ENCODE results near the gene DECR2. TPM values are rescaled to one million over a fixed set of nuclear protein-coding genes. Genes with fewer than 3 reads are reported as not detected.
A peak's percentile ranks its signal among the peaks of the same experiment; 100 is the strongest.

The DECR2 gene
- total RNA-seq, 2 donors from 2014 or later, result 31.8 to 43.5 TPM

DNA sequence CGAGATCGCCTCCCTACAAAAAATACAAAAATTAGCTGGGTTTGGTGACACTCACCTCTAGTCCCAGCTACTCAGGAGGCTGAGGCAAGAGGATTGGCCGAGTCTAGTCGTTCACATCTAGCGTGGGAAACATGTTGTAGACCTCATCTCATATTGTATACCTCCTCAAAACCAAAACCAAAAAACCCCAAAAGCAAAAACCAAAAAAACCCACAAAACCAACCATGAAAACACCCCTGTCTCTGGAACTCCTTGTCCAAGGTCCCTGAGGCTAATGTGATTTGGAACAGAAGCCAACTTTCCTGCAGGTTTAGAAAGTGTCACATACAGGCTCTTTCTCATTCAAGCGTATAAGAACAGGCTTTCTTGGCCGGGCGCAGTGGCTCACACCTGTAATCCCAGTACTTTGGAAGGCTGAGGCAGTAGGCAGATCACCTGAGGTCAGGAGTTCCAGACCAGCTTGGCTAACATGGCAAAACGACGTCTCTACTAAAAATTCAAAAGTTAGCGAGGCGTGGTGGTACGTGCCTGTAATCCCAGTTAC is 52.8 kb downstream of the DECR2 start:
- no peaks in the 10 kb centered on the region for H3K36me3 ChIP-seq (ENCODE audit: control insufficient read depth, insufficient read depth, low read length)
- no peaks in the 10 kb centered on the region for H3K27me3 ChIP-seq (ENCODE audit: control insufficient read depth, insufficient read depth, low read length, poor library complexity, severe bottlenecking)
- H3K9me3 ChIP-seq (ENCODE audit: control insufficient read depth, low read length), result no peaks in the 10 kb centered on the region
- H3K4me3 ChIP-seq (ENCODE audit: low read length), result no peak overlapping the region
- Mint-ChIP-seq H3K36me3 (ENCODE audit: low read depth) (peaks cover 4% of the 10 kb centered on the region), H3K4me1 (peaks cover 15% of the 10 kb centered on the region), H3K27me3 (ENCODE audit: insufficient read depth) (no peaks in the 10 kb centered on the region), H3K9me3 (no peaks in the 10 kb centered on the region), H3K27ac (peak overlapping the region; percentile 44), H3K4me3 (no peak overlapping the region)
- H3K27ac ChIP-seq (ENCODE audit: low read depth, low read length), result no peak overlapping the region
- 95 to 97% methylated on average over 11 to 13 of the region's 13 CpGs for WGBS, 2 experiments (ENCODE audit: insufficient coverage in 1 of 2, insufficient read length in 1 of 2)
- H3K9ac ChIP-seq (ENCODE audit: extremely low read depth, low read length, poor library complexity, severe bottlenecking), result no peak overlapping the region
- TF ChIP-seq, protein P1, sequence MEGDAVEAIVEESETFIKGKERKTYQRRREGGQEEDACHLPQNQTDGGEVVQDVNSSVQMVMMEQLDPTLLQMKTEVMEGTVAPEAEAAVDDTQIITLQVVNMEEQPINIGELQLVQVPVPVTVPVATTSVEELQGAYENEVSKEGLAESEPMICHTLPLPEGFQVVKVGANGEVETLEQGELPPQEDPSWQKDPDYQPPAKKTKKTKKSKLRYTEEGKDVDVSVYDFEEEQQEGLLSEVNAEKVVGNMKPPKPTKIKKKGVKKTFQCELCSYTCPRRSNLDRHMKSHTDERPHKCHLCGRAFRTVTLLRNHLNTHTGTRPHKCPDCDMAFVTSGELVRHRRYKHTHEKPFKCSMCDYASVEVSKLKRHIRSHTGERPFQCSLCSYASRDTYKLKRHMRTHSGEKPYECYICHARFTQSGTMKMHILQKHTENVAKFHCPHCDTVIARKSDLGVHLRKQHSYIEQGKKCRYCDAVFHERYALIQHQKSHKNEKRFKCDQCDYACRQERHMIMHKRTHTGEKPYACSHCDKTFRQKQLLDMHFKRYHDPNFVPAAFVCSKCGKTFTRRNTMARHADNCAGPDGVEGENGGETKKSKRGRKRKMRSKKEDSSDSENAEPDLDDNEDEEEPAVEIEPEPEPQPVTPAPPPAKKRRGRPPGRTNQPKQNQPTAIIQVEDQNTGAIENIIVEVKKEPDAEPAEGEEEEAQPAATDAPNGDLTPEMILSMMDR (conservative IDR thresholded peaks at IDR 0.05), result no peak
- no peak for DNase-seq
- peaks cover 5% of the 10 kb centered on the region for H3K4me1 ChIP-seq (ENCODE audit: control insufficient read depth, insufficient read depth, low read length)

DNA sequence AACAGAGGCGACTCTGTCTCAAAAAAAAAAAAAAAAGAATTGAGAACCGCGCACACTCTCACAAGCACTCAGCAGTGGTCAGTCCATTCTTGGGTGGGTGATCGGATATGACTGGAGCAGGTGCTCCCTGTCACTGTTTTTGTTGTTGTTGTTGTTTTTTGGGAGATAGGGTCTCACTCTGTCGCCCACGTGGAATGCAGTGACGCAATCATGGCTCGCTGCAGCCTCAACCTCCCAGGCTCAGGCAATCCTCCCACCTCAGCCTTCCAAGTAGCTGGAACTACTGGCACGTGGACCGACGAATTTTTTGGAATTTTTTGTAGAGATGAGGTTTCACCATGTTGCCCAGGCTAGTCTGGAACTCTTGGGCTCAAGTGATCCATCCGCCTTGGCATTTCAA is 53.8 kb downstream of the DECR2 start:
- Histone ChIP-seq H3K4me3 (ENCODE audit: low read length) (no peak overlapping the region), H3K27me3 (ENCODE audit: control insufficient read depth, insufficient read depth, low read length, poor library complexity, severe bottlenecking) (no peaks in the 10 kb centered on the region), H3K9me3 (ENCODE audit: control insufficient read depth, low read length) (no peaks in the 10 kb centered on the region), H3K36me3 (ENCODE audit: control insufficient read depth, insufficient read depth, low read length) (no peaks in the 10 kb centered on the region), H3K9ac (ENCODE audit: extremely low read depth, low read length, poor library complexity, severe bottlenecking) (no peak overlapping the region), H3K27ac (ENCODE audit: low read depth, low read length) (no peak overlapping the region), H3K4me1 (ENCODE audit: control insufficient read depth, insufficient read depth, low read length) (peaks cover 5% of the 10 kb centered on the region)
- H3K4me1 Mint-ChIP-seq, result peaks cover 16% of the 10 kb centered on the region
- no peaks in the 10 kb centered on the region for H3K9me3 Mint-ChIP-seq
- DNase-seq, result no peak
- peak overlapping the region; percentile 39 for H3K27ac Mint-ChIP-seq
- TF ChIP-seq, protein P1 (conservative IDR thresholded peaks at IDR 0.05), result no peak
- H3K4me3 Mint-ChIP-seq, result no peak overlapping the region
- peaks cover 4% of the 10 kb centered on the region for H3K36me3 Mint-ChIP-seq (ENCODE audit: low read depth)
- H3K27me3 Mint-ChIP-seq (ENCODE audit: insufficient read depth), result no peaks in the 10 kb centered on the region
- WGBS, 2 experiments (ENCODE audit: insufficient coverage in 1 of 2, insufficient read length in 1 of 2), result 88 to 97% methylated on average over 9 to 12 of the region's 12 CpGs

DNA sequence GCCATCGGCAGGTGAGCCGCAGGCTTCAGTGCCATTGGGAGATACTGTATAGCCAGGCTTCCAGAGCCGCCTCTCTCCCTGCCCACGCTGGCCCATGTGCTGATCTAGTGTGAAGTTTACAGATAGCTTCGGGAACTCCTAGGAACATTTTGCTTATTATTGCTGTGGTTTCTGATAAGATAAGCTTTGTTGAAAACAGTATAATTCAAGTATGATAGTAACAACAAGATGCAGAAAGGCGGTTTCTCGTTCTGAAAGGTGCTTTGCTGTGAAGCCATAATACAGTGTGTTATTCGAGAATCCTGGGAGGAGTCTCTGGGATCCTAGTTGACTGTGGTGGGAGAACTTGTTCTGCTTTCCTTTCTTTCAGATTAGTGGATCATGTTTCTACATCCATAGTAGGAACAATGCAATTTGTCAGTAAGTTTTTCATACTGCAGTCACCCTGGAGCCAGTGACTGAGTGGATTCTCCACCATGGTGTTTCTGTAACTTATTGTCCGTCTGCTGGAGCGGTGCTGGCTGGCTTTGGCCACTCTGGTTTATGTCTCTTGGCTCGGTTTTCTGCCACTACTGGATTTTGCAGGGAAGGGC is 55.3 kb downstream of the DECR2 start:
- H3K27ac ChIP-seq (ENCODE audit: low read depth, low read length), result no peak overlapping the region
- no peaks in the 10 kb centered on the region for H3K9me3 ChIP-seq (ENCODE audit: control insufficient read depth, low read length)
- Mint-ChIP-seq H3K27ac (peak overlapping the region; percentile 33), H3K4me3 (no peak overlapping the region), H3K27me3 (ENCODE audit: insufficient read depth) (no peaks in the 10 kb centered on the region), H3K9me3 (no peaks in the 10 kb centered on the region), H3K36me3 (ENCODE audit: low read depth) (peaks cover 14% of the 10 kb centered on the region), H3K4me1 (peaks cover 19% of the 10 kb centered on the region)
- TF ChIP-seq, protein P1 (conservative IDR thresholded peaks at IDR 0.05), result no peak
- H3K4me3 ChIP-seq (ENCODE audit: low read length), result no peak overlapping the region
- H3K36me3 ChIP-seq (ENCODE audit: control insufficient read depth, insufficient read depth, low read length), result peaks cover 11% of the 10 kb centered on the region
- H3K27me3 ChIP-seq (ENCODE audit: control insufficient read depth, insufficient read depth, low read length, poor library complexity, severe bottlenecking), result no peaks in the 10 kb centered on the region
- no peak overlapping the region for H3K9ac ChIP-seq (ENCODE audit: extremely low read depth, low read length, poor library complexity, severe bottlenecking)
- 86 to 90% methylated on average over 9 to 11 of the region's 11 CpGs for WGBS, 2 experiments (ENCODE audit: insufficient coverage in 1 of 2, insufficient read length in 1 of 2)
- peaks cover 5% of the 10 kb centered on the region for H3K4me1 ChIP-seq (ENCODE audit: control insufficient read depth, insufficient read depth, low read length)
- no peak for DNase-seq

Data from endodermal cell (in vitro differentiated cells).